Heart right ventricle (tissue), 16 donors: Measurements from ENCODE around the gene RGS7. TPM values are rescaled to one million over a fixed set of nuclear protein-coding genes. Genes with fewer than 3 reads are reported as not detected.
"Not testable (repeated sequence)": the region's sequence is repeated elsewhere in the genome, so short reads cannot be mapped to it uniquely, and the experiment has no call there.

Experiments used
- ATAC-seq, 8 donors: fragments of 200-7000 bp; cut with Tn5 transposase; one replicate each; pipeline ENCODE4 v1.9.1; 2020; ENCODE audit warnings: mild to moderate bottlenecking in 8 of 8, moderate library complexity in 8 of 8, moderate number of reproducible peaks in 1 of 8
- DNase-seq, 2 donors: peaks; one replicate each; pipeline ENCODE4 v3.0.0-alpha.2; 2020
- H3K27ac ChIP-seq, 10 donors: fragments of 200-600 bp; sonication (generic) in 2 of 10; one replicate each; pipeline versions ENCODE4 v1.5.0 to v1.8.0; 2020 to 2022; ENCODE audit warnings: mild to moderate bottlenecking in 3 of 10
- H3K27me3 ChIP-seq, 7 donors: fragments of 200-600 bp; one replicate each; pipeline ENCODE4 v1.8.0; 2021 to 2022; ENCODE audit warnings: mild to moderate bottlenecking in 2 of 7
- H3K36me3 ChIP-seq, 9 donors: fragments of 200-600 bp; sonication (generic) in 1 of 9; one replicate each; pipeline versions ENCODE4 v1.5.0 to v1.8.0; 2020 to 2022; ENCODE audit warnings: mild to moderate bottlenecking in 2 of 9
- H3K4me1 ChIP-seq, 9 donors: fragments of 200-600 bp; sonication (generic) in 1 of 9; one replicate each; pipeline versions ENCODE4 v1.5.0 to v1.8.0; 2020 to 2022; ENCODE audit warnings: mild to moderate bottlenecking in 4 of 9
- H3K4me3 ChIP-seq, 10 donors: fragments of 200-600 bp; sonication (generic) in 2 of 10; one replicate each; pipeline versions ENCODE4 v1.5.0 to v1.8.0; 2020 to 2022; ENCODE audit warnings: mild to moderate bottlenecking in 7 of 10, moderate library complexity in 2 of 10
- H3K9me3 ChIP-seq, 11 donors: fragments of 200-600 bp in 10 of 11; sonication (generic) in 2 of 11; one replicate each; pipeline versions ENCODE4 v1.5.0 to v1.8.0; 2013 to 2022; ENCODE audit warnings: mild to moderate bottlenecking in 2 of 11, control low read depth in 1 of 11, moderate library complexity in 1 of 11
- CTCF ChIP-seq, 9 donors: fragments of 200-600 bp; sonication (generic) in 2 of 9; IDR thresholded peaks; one replicate each; pipeline versions ENCODE4 v1.5.0 to v1.8.0; 2021 to 2022; ENCODE audit warnings: antibody characterized with exemption in 9 of 9, mild to moderate bottlenecking in 5 of 9, moderate library complexity in 1 of 9
- WGBS, 2 donors: extraction: QIAGEN DNeasy Blood & Tissue Kit; methylation state at CpG; one replicate each; pipeline ENCODE4 v1.1.7; 2013; ENCODE audit warnings: inconsistent platforms in 1 of 2; 5-methylcytosine and 5-hydroxymethylcytosine counted together
- intact Hi-C, 10 donors: fragments of 100-400 bp; cut with DNase I; formaldehyde crosslinking; loops; one replicate each; pipeline versions ENCODE4 v1.11.1 to v1.14.2; 2022
- polyA plus RNA-seq, 2 donors: library from polyadenylated mRNA; stranded (reverse); fragments of 200-250 nt; gene quantifications; one replicate each; pipeline ENCODE4 v1.2.3, GENCODE V29; 2013
- total RNA-seq, 10 donors: library from RNA; stranded (reverse); fragmentation: NEBNext Ultra II Directional in 3 of 10; extraction: Animal tissue kit (Norgen Biotek cat#: 25700) in 3 of 10; gene quantifications; one replicate each; pipeline versions ENCODE4 v1.2.1 to v1.2.4, GENCODE V29; 2021 to 2023
- donor health status: Arrhythmogenic right ventricular cardiomyopathy.
- donor health status: ischemic (EF 13 %, LVEDD 7.1; RV severe dilation, severe dysfunction).
- donor health status: healthy with polysubstance abuse.
- donor health status: DM: no; HTN: yes; CAD: no.
- donor health status: DM: no; HTN: no; CAD: no.
- donor health status: ischemic (EF 25% LVEDD 6.9; RV normal size, moderate dysfunction).
- donor health status: ischemic (EF 25% LVEDD 5.7; RV mildly dilated, moderate dysfunction).
- donor health status: healthy.
- donor health status: DM: yes; HTN: yes; CAD: no.
- donor health status: Ischemic cardiomyopathy.
- donor health status: ischemic (EF 35%, LVEDD 5.7; RV mildly dilated, moderate dysfunction).
- donor health status: nonischemic (EF 11% LVEDD 7.7; RV severe dilation, severe dysfunction).
- donor health status: DM: yes; HTN: yes; CAD: no.
- donor health status: PGD.
- donor health status: ischemic (EF 29% LVEDD 5.4; RV normal size, mild dysfunction).
- donor health status: nonischemic (EF 23%, LVEDD 6.1; RV moderate dilation, normal function).

Gene RGS7
- total and polyA plus RNA-seq, 12 donors, result not detected

GRCh38 chr1:241166625-241167024 is 190.4 kb downstream of the RGS7 start:
- intact Hi-C loops, result no loop called here
- Histone ChIP-seq H3K9me3 (peaks cover 0 to 4% (median 0%) of the 10 kb centered on the region in 11 donors), H3K4me1 (no peaks in the 10 kb centered on the region), H3K27me3 (peaks cover 0 to 3% (median 0%) of the 10 kb centered on the region in 7 donors), H3K4me3 (no peak overlapping the region), H3K27ac (no peak overlapping the region), H3K36me3 (no peaks in the 10 kb centered on the region)
- WGBS, 2 donors, result 75 to 90% methylated on average over 1 of the region's 1 CpG
- no peak for TF ChIP-seq CTCF (IDR thresholded peaks at IDR 0.05)
- DNase-seq (no peak), ATAC-seq (no peak)

- H3K4me1 ChIP-seq, H3K27me3 ChIP-seq, ATAC-seq, H3K9me3 ChIP-seq, H3K36me3 ChIP-seq, H3K4me3 ChIP-seq, H3K27ac ChIP-seq, DNase-seq, intact Hi-C loops: not testable (repeated sequence)
- WGBS, 2 donors, result 84% methylated on average over 3 of the region's 5 CpGs
Measured at GRCh38 chr1:241165256-241165655, 191.7 kb downstream of the RGS7 start.

GRCh38 chr1:241163363-241163762 is 193.6 kb downstream of the RGS7 start:
- Histone ChIP-seq H3K27ac (no peak overlapping the region), H3K4me3 (no peak overlapping the region), H3K9me3 (peaks cover 0 to 4% (median 0%) of the 10 kb centered on the region in 11 donors), H3K36me3 (no peaks in the 10 kb centered on the region), H3K4me1 (no peaks in the 10 kb centered on the region), H3K27me3 (peaks cover 0 to 3% (median 0%) of the 10 kb centered on the region in 7 donors)
- ATAC-seq (no peak), DNase-seq (no peak)
- intact Hi-C loops, result no loop called here
- TF ChIP-seq CTCF (IDR thresholded peaks at IDR 0.05), result no peak
- WGBS, 2 donors, result 20 to 21% methylated on average over 4 of the region's 4 CpGs

GRCh38 chr1:241161188-241161689 is 195.8 kb downstream of the RGS7 start:
- intact Hi-C loops, result no loop called here
- DNase-seq, result no peak
- TF ChIP-seq CTCF (IDR thresholded peaks at IDR 0.05), result no peak
- H3K4me3 ChIP-seq, result no peak overlapping the region
- ATAC-seq, result no peak
- no peaks in the 10 kb centered on the region for H3K4me1 ChIP-seq
- H3K27ac ChIP-seq, result no peak overlapping the region
- peaks cover 0 to 3% (median 0%) of the 10 kb centered on the region in 7 donors for H3K27me3 ChIP-seq
- H3K9me3 ChIP-seq, result no peaks in the 10 kb centered on the region
- no peaks in the 10 kb centered on the region for H3K36me3 ChIP-seq
- WGBS, 2 donors, result 60 to 67% methylated on average over 2 of the region's 2 CpGs

- WGBS, 2 donors, result 76 to 77% methylated on average over 3 of the region's 3 CpGs
- Histone ChIP-seq H3K27ac (no peak overlapping the region), H3K36me3 (no peaks in the 10 kb centered on the region), H3K4me1 (no peaks in the 10 kb centered on the region), H3K27me3 (peaks cover 0 to 3% (median 0%) of the 10 kb centered on the region in 7 donors), H3K4me3 (no peak overlapping the region), H3K9me3 (peaks cover 0 to 10% (median 0%) of the 10 kb centered on the region in 11 donors)
- TF ChIP-seq CTCF (IDR thresholded peaks at IDR 0.05), result no peak
- no peak for DNase-seq
- no peak for ATAC-seq
- intact Hi-C loops, result no loop called here
Measured at GRCh38 chr1:241157435-241157834, 199.6 kb downstream of the RGS7 start.
